ENCODE measurements around the gene ECSCR.
"Not testable (repeated sequence)": the region's sequence is repeated elsewhere in the genome, so short reads cannot be mapped to it uniquely, and the experiment has no call there.

Gene ECSCR

DNA sequence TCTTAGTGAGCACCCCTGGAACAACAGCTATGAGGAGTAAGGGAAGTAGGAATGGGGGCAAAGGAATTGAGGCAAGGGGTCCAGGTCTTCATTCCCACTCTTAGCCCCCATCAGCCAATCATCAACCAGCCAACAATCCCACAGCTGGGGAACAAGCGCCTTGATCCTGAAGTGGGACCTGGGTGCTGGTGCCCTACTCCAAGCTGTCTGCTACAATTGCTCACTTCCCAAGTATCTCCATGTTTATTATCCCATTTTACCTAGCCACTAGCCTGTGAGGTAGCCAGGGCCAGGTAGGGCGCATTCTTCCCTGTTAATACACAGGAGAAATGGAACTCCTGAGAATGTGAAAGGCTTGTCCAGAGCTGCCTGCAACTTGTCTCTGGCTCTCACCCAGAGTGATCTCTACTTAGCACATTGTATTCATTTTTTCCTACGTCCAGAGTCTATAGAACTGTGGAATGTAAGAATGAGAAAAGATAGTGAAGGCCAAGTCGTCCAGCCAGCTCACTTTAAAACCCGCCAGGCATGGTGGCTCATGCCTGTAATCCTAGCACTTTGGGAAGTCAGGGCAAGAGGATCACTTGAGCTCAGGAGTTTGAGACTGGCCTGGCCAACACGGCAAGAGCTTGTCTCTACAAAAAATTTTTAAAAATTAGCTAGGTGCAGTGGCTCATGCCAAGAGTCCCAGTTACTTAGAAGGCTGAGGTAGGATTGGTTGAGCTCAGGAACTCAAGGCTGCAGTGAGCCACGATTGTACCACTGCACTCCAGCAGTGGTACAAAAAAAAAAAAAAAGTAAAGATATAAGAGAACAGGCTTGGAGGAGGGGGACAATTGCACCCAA, 17.0 kb downstream of the ECSCR start:
- no peak for DNase-seq (ENCODE audit: low read depth)

GRCh38 chr5:139443831-139444453, 18.6 kb downstream of the ECSCR start:
- no peak for DNase-seq (ENCODE audit: low read depth)

- DNase-seq (ENCODE audit: low read depth), result not testable (repeated sequence)
Measured at GRCh38 chr5:139440416-139440815, 22.1 kb downstream of the ECSCR start.

DNA sequence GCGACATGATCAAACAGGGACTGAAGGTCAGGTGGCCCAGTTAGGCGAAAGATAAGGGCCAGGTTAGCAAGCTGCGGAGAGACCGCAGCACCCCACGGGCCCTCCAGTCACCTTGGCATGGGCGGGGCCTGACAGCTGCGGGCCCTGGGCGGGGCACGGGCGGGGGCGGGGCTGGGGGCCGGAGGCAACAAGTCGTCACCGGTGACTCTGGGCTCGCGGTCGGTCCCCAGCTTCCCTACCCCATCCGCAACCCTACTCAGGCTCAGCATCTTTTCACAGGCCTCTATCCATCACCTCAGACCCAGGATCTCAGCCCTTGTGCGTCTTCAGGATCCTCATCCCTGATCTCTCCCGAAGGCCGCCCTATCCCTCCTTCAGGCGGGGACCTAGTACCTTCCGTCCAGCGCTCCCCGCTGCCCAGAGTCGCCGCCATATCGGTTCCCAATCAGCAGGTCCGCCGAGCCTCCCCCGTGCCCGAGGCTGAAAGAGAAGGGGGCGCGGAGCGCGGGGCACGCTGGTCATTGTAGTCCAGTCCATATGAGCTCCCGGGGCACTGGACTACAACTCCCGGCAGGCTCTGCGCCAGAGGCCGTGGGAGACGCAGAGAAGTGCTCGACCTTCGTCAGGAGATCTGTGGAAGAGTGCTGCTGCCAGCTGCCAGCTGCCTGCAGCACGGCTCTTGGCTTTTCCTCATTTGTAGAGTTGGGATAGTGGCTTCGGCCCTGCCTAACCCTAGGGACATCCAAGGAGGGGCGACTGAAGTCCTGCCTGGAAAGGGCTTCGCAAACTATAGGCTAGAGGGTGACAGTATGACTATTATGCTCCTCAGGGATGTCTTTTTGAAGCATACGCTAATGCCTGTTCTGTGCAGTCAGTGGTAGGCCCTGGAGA, 23.3 kb downstream of the ECSCR start, which contains the start of gene DNAJC18:
DNAJC18 (minus strand) TSS at position 513 of the 891 bp plus-strand sequence; CDS start at position 433, 80 bp downstream.
- no peak for DNase-seq (ENCODE audit: low read depth)

DNA sequence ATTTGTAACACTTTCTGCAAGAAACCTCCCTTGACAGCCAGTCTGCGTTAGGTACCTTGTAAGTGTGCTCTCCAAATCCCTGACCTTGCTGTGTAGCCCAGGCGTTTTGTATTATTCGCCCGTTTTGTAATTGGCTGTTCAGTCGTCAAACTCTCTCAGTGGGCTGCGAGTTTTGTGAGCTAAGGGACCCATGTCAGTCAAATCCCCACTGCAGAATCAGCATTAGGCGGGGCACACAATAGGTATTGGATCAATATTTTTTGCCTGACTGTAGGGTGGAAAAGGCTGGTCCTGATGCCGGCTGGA, 23.9 kb downstream of the ECSCR start:
- DNase-seq (ENCODE audit: low read depth), result no peak

DNA sequence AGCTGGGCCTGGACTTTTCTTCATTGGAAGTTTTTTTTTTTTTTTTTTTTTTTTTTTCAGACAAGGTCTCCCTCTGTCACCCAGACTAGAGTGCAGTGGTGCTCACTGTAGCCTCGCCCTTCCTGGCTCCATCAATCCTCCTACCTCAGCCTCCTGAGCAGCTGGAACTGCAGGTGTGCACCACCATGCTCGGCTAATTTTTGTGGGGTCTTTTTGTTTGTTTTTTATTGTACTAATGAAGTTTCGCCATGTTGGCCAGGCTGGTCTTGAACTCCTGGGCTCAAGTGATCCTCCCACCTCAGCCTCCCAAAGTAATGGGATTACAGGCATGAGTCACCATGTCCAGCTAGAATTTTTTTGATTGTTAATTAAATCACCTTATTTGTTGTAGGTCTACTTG, 26.9 kb downstream of the ECSCR start:
- DNase-seq (ENCODE audit: low read depth), result no peak

DNA sequence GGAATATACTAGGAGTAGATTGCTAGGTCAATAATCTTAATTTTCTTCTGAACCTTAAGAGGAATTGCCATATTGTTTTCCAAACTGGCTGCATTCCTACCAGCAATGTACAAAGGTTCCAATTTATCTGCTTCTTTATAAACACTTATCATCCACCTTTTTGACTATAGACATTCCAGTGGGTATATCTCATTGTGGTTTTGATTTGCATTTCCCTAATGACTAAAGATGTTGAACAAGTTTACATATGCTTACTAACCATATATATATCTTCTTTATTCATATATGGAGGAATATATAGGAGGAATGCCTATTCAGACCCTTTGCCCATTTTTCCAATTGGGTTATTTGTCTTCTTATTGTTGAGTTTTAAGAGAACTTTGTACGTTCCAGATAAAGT, 30.8 kb downstream of the ECSCR start:
- DNase-seq (ENCODE audit: low read depth), result no peak

- DNase-seq (ENCODE audit: low read depth), result no peak
Measured at GRCh38 chr5:139430015-139430414, 32.5 kb downstream of the ECSCR start.

- DNase-seq (ENCODE audit: low read depth), result no peak
Measured at GRCh38 chr5:139426203-139426885, 36.2 kb downstream of the ECSCR start.

DNA sequence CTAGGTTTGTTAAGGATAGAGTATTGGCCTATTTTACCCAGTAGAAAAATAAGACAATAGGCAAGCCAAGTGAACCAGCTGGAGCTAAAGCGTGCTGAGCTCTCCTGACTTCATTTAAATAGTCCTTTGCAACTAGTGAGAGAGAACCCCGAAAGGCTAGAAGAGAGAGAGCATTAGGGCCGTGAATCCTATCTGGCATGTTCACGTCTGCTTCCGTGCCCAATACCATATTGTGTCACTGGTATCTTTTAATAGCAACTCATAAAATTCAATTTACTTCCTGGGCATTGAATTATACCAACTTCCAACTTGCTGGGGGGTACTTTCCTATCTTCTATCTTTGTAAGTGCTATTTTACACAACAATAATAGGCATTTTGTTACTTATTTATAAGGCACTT, 37.0 kb downstream of the ECSCR start:
- DNase-seq (ENCODE audit: low read depth), result no peak

- no peak for DNase-seq (ENCODE audit: low read depth)
Measured at GRCh38 chr5:139422307-139422893, 40.1 kb downstream of the ECSCR start.

DNA sequence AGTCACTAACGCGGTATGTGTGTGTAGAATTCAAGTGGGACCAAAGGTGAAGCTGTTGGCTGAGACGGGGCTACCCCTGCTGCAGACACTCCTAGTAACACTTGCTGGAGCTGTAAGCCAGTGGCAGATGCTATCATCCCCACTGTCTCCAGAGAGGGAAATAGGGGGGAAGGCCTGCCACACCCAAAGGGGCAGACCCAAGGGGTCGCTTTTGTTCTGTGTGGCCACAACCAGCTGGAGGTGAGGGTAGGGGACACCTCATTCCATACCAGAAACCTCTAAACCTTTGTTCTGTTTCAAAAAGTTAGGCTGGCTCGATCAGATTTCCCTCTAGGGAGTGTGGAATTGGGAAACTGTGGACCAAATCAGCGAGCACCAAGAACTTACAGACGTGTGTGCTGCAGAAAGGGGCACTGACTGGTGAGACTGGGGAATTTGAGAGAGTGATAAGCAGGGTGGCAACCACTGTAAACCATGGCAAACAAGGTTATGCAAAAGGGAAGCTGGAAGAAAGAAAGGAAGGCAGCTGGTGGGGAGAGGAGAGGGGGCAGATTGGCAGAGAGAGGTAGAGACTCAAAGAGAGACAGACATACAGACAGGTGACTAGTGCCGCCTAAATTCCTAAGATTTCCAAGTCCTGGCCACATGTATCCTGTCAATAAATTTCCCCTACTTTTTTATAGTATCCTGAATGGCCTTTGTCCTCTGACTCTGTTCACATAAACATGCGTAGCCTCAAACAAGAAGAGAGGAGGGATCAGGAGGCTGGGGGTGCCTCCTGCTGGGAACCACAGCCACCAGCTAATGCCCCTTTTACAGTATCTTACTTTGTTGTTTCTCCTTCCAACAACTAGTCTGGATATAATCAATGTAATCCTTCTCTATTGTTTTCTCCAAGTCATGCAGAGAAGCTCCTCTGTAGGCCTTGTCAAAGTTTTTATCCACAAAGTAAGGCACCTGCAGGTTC, 43.0 kb downstream of the ECSCR start:
- no peak for DNase-seq (ENCODE audit: low read depth)

GRCh38 chr5:139418793-139419192, 43.8 kb downstream of the ECSCR start:
- DNase-seq (ENCODE audit: low read depth), result no peak

- DNase-seq (ENCODE audit: low read depth), result no peak
Measured at GRCh38 chr5:139417214-139417613, 45.3 kb downstream of the ECSCR start.

- no peak for DNase-seq (ENCODE audit: low read depth)
Measured at GRCh38 chr5:139416651-139417050, 45.9 kb downstream of the ECSCR start.

GRCh38 chr5:139415869-139416268, 46.7 kb downstream of the ECSCR start:
- no peak for DNase-seq (ENCODE audit: low read depth)

DNA sequence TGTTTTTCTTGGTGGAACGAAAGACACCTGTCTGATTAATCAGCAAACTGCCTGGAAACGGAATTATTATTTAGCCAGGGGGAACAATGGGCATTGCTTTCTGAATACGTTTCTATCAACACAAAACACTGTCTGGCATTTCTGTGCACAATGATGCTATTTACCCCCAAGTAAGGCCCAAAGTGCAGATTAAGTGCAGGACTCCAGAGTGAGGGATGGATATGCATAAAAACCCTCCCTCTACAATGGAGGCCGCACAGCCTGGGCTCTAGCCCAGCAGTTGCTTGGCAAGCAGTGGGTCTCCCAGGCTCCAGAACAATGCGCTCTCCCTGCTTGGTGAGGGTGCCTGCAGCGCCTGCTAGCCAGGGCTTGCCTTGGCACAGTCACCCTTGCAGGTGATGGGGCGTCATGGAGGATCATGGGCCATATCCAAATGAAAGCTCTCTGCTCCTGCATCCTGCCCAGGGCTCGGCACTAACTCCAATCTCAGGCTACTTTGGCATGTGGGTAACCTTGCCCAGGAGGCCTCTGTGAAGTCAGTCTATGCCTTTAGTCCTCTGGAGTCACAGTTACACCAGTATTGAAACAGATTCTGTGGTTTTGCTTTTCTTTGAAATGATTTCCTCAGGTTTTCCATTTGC, 47.2 kb downstream of the ECSCR start:
- DNase-seq (ENCODE audit: low read depth), result no peak

DNA sequence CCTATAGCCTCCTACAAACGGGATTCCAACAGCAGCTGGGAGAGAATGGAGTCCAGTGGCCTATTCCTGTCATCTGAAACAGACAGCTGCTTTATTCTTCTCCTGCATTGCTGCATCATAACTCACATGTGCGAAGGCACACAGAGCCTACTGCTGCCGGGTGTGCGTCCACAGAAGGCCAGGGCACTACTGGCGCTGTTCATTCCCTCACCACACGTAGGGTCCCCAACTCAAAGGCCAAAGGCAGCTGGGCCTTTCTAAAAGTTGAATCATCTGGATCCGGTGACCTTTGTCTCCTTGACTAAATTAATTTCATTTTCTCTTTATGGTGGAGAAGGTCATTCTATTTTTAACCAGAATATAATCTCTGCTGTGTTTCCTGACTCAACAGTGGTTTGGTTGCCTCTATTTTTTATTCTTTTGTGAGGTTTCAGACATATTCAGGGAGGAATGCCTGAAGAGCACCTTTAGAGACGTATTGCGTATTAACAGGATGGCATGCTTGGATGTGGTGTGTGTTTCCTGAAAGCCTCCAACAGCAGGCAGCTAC, 47.9 kb downstream of the ECSCR start:
- DNase-seq (ENCODE audit: low read depth), result no peak

- no peak for DNase-seq (ENCODE audit: low read depth)
Measured at GRCh38 chr5:139413963-139414362, 48.6 kb downstream of the ECSCR start.

DNA sequence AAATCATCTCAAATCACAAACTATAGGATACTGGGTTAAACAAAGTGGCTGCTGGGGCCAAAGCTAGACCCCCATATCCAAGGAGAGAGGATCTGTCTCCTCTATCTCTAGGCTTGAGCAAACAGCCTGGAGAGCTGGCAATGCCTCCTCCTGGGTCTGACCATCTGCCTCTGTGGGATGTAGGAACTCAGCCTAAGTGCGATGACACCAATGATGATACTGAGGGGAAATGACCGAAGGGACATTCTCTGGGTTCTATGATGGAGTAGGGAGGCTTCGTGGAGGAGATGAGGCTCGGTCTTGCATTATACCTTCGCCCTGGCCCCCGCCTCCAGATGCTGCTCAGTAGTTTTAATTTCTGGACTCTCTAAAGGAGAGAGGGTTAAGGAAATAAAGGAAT, 49.4 kb downstream of the ECSCR start:
- DNase-seq (ENCODE audit: low read depth), result no peak

Measured in CMK (cell line).